ENCODE results near the gene GRID1.

DNA sequence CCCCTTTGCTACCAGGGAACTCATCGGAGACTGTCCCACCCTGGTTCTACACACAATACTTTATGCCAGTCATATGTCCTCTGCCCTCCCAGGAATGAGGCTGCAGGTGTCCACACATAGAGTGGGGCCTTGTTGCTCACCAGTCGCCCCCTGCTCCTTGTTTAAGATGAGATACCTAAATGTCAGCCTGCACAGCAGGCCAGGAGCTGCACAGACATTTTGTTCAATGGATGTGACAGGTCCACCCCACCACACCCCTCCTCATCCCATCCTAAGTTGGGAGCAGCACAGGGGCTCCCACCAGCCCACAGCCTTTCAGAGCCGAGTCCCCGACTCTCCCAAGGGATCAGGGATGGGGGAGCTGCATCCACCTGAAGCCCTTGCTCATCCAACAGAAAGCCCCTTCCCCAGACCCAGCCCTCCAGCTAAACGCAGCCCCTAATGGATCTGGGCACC, 6.2 kb upstream of the GRID1 start:
- TF ChIP-seq POLR2A (IDR thresholded peaks at IDR 0.05; ENCODE audit: low read depth, low read length) (no peak), POLR2AphosphoS5 (IDR thresholded peaks at IDR 0.05; ENCODE audit: low read depth, low read length) (no peak), PAX5 (IDR thresholded peaks at IDR 0.05; ENCODE audit: insufficient read depth, low read length, severe bottlenecking) (no peak), TAF1 (IDR thresholded peaks at IDR 0.05; ENCODE audit: low read depth, low read length) (no peak), POU2F2 (IDR thresholded peaks at IDR 0.05; ENCODE audit: low read depth, low read length) (no peak)

All from GM12891 (cell line).